Ovary (tissue), 3 donors: ENCODE data around the gene TMEM11.

Experiments used
- CTCF ChIP-seq, 3 donors: fragments of 450-650 bp in 2 of 3; fragments of 200-600 bp in 1 of 3; IDR thresholded peaks; one replicate each; pipeline versions ENCODE4 v1.5.1 to v1.8.0; 2016 to 2022; ENCODE audit warnings: antibody characterized with exemption in 3 of 3, mild to moderate bottlenecking in 1 of 3
- EP300 ChIP-seq: sonication (generic); formaldehyde crosslinking; IDR thresholded peaks from one replicate; pipeline ENCODE4 v1.6.1; 2017; ENCODE audit warnings: antibody characterized with exemption
- POLR2A ChIP-seq: fragments of 450-650 bp; IDR thresholded peaks from one replicate; pipeline ENCODE4 v1.6.1; 2017; ENCODE audit warnings: antibody characterized with exemption, mild to moderate bottlenecking, moderate library complexity
- donor health status: DM: no; HTN: no; CAD: no.

GRCh38 chr17:21233581-21234347 lies 19.8 kb upstream of the TMEM11 start:
- TF ChIP-seq CTCF (IDR thresholded peaks at IDR 0.05) (no peak), POLR2A (no peak), EP300 (no peak)
